ACHN (cell line): ENCODE measurements around the gene NSMCE3.

Experiments
- DNase-seq: peaks from one replicate; pipeline ENCODE4 v3.0.0-alpha.2; 2015
- in situ Hi-C: cut with HindIII; loops from 2 replicates; pipeline ENCODE4 v1.10.0; 2017; ENCODE audit warnings: low sequenced_read_pairs, low pct_ligation_motif_present, low pct_unique_long_range_greater_than_20kb

NSMCE3 gene

GRCh38 chr15:29274946-29275345, 5.3 kb upstream of the NSMCE3 start:
- DNase-seq, result no peak
- in situ Hi-C loops, result no loop called here

DNA sequence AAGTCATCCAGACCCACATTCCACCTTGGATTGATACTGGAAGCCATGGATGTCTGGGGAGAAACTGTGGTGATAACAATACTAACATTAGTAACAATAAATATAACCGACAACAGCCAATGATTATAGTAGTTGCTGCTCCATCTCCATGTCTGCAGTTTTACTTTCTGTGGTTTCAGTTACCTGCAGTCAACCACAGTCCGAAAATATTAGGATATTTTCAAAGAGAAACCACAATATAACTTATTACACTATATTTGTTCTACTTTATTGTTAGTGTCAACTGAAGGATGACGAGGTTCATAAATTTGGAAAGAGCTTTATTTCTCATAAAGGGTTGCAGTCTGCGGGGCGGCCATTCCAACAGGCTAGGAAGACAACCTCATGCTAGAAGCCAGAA, 2.6 kb upstream of the NSMCE3 start:
- no peak for DNase-seq
- in situ Hi-C loops, result no loop called here

DNA sequence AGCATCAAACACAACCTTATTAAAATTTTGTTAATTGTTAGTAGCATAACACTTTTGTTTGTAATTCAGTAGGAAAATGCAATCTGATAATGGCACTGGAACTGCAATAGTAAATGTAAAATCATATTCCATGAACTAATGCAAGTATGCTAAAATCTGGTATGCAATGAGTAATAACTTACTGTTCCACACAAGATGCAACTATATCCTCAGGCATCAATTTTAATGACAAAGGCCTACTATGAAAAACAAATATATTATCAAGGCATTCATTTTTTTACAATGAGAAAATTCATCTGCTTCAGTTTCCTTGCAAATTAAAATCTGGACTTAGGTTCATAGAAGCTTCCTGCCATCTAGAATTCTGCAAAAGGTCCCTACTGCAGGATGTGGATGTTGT, 1.4 kb upstream of the NSMCE3 start:
- DNase-seq, result no peak
- in situ Hi-C loops, result no loop called here

DNA sequence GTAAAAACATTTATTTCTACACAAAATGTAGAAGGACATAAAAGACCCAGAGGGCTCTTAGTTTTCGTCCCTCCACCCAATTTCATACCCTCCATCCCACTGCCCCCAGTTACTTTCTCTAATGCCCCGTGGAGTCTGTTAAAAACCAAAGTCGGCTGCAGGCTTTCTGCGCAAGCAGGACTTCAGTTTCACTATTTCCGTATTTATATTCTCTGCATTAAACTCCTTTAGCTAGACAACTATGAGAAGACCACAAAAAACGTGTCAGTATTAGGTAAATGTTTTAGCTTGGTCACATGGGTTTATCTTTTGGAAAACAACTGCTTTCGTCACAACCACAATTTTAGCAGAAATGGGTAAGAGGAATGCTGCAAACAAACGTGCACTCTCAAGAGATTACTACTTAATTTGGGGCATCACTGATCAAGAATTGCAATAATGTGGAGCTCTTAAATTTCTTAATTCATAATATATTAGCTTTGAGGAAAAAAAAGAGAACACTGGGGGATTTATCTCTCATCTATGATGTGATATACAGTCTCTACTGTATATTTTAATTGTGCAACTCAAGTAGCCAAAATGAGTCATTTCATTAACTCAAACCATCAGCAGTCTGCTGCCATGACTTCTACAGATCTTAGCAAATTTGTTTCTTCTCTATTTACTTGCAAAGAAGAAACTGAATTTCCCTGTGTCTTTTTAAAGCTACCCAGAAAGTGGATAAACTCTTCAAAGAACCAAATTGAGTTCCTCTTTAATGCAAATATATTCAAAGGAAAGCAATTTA, 740 bp upstream of the NSMCE3 start:
- no peak for DNase-seq

DNA sequence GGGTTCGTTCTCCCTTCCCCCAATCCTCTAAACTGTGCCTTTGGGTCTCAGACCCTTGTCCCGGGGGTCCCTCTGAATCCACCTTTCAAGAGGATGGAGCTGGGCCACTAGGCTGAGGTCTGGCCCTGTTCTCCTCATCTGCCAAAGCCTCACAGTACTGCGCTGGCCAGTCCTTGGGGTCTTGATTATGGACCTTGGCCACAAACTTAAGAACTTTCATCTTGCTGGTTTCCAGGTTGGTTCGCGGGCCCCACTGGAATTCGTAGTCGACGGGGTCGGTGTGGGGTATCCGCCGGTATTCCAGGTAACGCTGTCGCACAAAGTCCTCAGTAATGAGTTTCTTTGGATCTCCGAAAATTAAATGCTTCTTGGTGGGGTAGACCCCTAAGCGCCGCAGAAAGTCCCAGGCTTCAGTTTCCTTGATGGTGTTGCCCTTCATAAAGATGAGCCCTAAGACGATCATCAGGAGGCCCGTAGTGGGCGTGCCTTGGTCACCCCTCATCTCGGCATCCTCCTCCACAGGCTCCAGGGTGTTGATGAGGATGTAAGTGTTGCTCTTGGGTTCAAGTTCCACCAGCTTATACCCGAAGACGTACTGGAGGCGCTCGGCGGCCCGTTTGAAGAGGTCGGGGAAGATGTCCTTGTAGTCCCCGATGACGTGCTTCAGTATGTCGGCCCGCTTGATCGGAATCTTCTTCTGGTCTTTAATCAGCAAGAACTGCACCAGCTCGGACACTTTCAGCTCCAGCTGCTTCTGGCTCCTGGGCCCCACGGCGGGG, 727 bp downstream of the NSMCE3 start:
- in situ Hi-C loops, result no loop called here
- peak; percentile 16 for DNase-seq

More for the DNA sequence above, 740 bp upstream of the NSMCE3 start:
- in situ Hi-C loops, result no loop called here

DNA sequence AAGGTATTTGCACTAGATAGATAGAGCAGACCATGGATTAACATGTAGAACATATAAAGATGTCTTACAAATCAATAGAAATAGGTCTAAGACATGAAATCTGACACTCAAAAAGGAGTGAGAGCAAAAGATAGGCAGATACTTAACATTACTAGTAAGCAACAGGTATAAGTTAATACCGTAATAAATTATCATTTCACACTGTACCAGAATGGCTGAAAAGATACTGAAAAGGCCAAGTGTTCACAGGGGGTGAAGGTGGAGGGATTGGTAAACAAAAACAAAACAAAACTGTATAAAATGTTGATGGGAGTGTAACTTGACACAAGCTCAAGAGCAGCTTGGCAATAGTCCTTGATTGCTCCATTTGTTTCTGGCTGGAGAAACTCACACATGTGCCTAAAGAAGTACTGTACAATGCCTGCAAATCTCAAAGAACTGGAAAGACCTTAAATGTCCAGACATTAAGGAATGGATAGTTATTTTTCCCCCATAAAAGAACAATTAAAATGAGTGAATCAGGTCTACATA, 3.5 kb downstream of the NSMCE3 start:
- in situ Hi-C loops, result no loop called here
- no peak for DNase-seq

DNA sequence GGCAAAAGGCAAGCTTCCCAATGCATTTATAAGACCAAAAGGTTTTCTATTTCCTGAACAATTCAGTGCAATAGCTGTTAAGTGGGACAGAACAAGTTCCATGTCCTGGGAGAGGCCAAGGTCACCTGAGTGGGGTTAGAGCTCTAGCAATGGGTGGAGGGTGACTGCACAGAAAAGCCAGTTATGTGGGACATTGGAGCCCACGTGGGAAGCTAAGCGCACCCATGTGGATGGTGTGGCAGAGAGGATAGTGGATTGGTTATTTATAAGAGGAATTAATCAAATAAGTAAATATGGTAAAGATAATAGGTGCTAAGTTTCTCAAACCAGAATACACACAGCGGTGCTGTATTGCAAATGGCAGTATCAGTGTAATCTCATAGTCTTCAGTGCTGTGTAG, 6.3 kb downstream of the NSMCE3 start:
- in situ Hi-C loops, result no loop called here
- DNase-seq, result no peak

DNA sequence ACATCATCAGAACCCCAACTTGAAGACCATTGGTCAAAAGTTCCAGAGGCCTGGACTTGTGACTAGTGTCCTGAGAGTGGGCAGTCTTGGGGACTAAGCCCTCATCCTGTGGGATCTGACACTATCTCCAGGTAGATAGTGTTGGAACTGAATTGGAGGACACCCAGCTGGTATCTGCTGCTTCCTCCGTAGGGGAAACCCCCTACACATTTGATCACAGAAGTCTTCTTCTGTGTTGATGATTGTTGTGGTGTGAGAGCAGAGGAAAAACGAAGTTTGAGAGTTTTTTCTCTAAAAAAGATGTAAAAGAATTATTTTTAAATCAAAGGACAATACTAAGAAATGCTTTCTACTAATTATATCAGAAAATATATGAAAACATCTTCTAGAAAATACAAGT, 6.9 kb downstream of the NSMCE3 start:
- in situ Hi-C loops, result no loop called here
- DNase-seq, result no peak

DNA sequence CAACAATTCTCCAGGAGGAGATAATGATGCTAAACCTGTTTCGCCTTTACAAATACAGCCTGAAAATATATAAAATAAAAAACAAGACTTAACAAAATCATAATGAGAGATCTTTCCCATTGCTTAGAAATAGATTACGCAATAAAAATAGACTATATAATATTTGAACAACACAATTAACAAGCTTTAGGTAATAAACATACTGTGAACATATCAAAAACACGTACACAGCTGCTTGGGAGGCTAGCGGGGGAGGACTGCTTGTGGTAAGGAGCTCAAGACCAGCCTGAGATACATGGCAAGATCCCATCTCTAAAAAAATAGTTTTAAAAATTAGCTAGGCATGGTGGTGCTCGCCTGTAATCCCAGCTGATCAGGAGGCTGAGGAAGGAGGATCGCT, 8.7 kb downstream of the NSMCE3 start:
- DNase-seq, result no peak
- in situ Hi-C loops, result no loop called here

GRCh38 chr15:29259233-29259632, 10.4 kb downstream of the NSMCE3 start:
- DNase-seq, result peak; percentile 10
- in situ Hi-C loops, result no loop called here

GRCh38 chr15:29252234-29252633, 17.4 kb downstream of the NSMCE3 start:
- no peak for DNase-seq
- in situ Hi-C loops, result no loop called here

DNA sequence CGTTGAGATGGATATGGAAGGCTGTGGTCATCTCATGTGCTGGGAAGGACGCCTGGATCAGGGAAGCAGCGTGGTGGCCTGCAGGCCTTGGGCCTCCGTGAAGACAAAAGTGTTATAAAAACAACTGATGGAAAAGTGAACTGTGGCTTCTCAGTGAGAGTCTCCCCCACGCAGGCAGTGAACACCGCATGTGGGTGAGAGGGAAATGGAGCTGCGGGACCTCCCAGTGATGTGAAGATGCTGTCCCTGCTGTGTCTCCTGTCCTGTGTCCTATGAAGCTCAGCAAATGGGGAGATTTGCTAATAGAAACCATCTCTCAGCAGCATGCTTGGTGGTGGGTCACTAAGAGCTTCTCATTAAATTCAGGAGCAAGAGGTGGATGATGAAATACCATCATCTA, 25.1 kb downstream of the NSMCE3 start:
- no peak for DNase-seq
- in situ Hi-C loops, result no loop called here

DNA sequence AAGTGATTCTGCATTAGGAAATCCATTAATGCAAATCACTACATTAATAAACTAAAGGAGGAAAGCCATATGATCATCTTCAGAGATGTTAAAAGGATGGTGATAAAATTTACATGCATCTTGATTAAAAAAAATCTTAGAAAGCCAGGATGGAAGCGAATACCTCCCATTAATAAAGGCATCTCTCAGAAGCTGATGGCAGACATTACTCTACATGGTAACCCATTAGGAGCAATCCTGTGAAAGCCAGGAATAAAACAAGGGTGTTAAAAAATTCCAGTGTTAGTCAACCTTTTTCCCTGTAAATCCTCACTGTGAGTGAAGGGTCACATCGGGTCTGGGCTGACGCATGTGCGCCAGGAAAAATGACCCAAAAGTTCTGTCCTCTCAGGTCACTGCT, 25.5 kb downstream of the NSMCE3 start:
- in situ Hi-C loops, result no loop called here
- DNase-seq, result no peak

GRCh38 chr15:29242456-29243242, 27.0 kb downstream of the NSMCE3 start:
- in situ Hi-C loops, result no loop called here

GRCh38 chr15:29241207-29241606, 28.4 kb downstream of the NSMCE3 start:
- in situ Hi-C loops, result no loop called here
- DNase-seq, result no peak

More at GRCh38 chr15:29242456-29243242, 27.0 kb downstream of the NSMCE3 start:
- no peak for DNase-seq

- no peak for DNase-seq
- in situ Hi-C loops, result no loop called here
Observed at GRCh38 chr15:29239395-29239794, 30.2 kb downstream of the NSMCE3 start.

DNA sequence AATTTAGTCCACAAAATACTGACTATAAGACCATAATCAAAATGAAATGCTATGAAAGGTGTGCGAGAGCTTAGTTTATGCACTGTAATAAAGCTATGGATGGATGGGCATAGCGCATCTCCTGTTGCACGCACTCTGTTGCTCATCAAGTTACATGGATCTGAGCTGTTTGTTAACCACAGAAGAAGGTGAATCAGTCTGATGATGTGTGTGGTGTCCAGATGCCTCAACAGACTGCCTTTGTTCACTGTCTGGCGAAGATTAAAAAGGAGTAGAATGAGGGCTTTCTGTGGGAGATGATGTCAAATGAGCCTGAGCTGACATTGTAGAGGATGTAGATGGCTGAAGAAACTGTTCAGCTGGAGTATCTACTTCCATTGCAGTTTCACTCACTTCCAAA, 36.1 kb downstream of the NSMCE3 start:
- peak; percentile 69 for DNase-seq
- in situ Hi-C loops, result no loop called here

DNA sequence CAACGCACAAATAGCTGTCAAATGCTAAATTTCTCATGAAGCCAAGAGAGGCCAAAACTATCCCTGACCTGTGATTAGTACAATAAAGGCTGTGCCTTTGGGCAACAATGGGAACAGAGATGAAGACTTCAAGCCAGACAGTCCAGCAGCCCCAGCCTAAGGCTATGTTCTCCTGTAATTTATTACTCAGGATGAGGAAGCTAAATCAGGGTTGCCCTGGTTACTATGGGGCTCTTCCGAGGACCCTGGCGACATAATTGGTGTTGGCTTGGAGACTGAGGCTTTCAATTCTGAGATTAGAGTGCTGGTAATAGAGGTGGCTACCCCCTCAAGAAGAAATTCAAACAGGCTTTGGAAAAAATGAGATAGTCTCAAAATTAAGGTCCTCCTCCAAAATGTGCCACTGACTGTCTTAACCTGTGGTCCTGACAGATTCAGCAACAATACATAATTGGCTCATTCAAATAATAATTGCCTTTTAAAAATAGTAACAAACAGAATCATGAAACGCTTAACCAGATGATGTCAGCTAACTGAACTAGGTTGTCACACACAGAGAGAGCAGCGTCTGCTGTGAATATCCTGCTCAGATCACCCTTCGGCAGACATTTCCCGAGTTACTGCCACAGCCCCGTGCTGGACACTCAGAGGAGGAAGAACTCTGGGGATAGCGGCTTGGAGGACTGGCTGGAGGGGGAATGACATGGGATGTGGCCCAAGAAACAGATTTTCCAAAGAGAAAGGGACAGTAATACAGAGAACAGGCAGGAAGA, 43.0 kb downstream of the NSMCE3 start:
- no peak for DNase-seq
- in situ Hi-C loops, result no loop called here
